CD8-positive, alpha-beta memory T cell (primary cell): ENCODE measurements around the gene GASK1B. TPM values are rescaled to one million over a fixed set of nuclear protein-coding genes. Genes with fewer than 3 reads are reported as not detected.

Experiments used
- CTCF ChIA-PET: fragments of 350-600 bp; sonication (Branson Sonifier 250); formaldehyde crosslinking; loops from one replicate; lab custom pipeline; 2021; ENCODE audit warnings: antibody characterized with exemption; lab: Charles Lee
- POLR2A ChIA-PET: fragments of 350-600 bp; sonication (Branson Sonifier 250); formaldehyde crosslinking; loops from one replicate; lab custom pipeline; 2021; ENCODE audit warnings: antibody characterized with exemption; lab: Charles Lee
- DNase-seq, 5 donors: peaks; one replicate each; pipeline versions ENCODE4 v3.0.0 to v3.0.0-alpha.2; 2020 to 2022; ENCODE audit warnings: mixed read lengths in 1 of 5
- H3K27ac ChIP-seq: one replicate; pipeline ENCODE4 v1.7.0; 2013; ENCODE audit warnings: low read depth, mild to moderate bottlenecking, low read length, moderate library complexity
- H3K27me3 ChIP-seq: 2 replicates; pipeline ENCODE4 v1.7.0; 2013; ENCODE audit warnings: low read length, mild to moderate bottlenecking; ENCODE audit not compliant: insufficient read depth, poor library complexity, severe bottlenecking
- H3K36me3 ChIP-seq: 2 replicates; pipeline ENCODE4 v1.7.0; 2013; ENCODE audit warnings: mild to moderate bottlenecking, low read length, moderate library complexity; ENCODE audit not compliant: insufficient read depth
- H3K4me1 ChIP-seq: 2 replicates; pipeline ENCODE4 v1.7.0; 2013; ENCODE audit warnings: mild to moderate bottlenecking, low read length, moderate library complexity; ENCODE audit not compliant: insufficient read depth
- H3K4me3 ChIP-seq: 2 replicates; pipeline ENCODE4 v1.7.0; 2013; ENCODE audit warnings: mild to moderate bottlenecking, low read length
- H3K9me3 ChIP-seq: 2 replicates; pipeline ENCODE4 v1.7.0; 2013; ENCODE audit warnings: mild to moderate bottlenecking, low read length
- H3K27ac Mint-ChIP-seq, 8 donors: one replicate each; pipeline ENCODE4 v1.8.0; 2020 to 2021; ENCODE audit warnings: mixed read lengths in 8 of 8, mild to moderate bottlenecking in 6 of 8, inconsistent platforms in 3 of 8, moderate library complexity in 3 of 8
- H3K27me3 Mint-ChIP-seq, 2 donors: one replicate each; pipeline ENCODE4 v1.8.0; 2020 to 2021; ENCODE audit warnings: mixed read lengths in 2 of 2, mild to moderate bottlenecking in 1 of 2, moderate library complexity in 1 of 2
- H3K36me3 Mint-ChIP-seq, 3 donors: one replicate each; pipeline ENCODE4 v1.8.0; 2020 to 2021; ENCODE audit warnings: mixed read lengths in 3 of 3, inconsistent platforms in 1 of 3, mild to moderate bottlenecking in 1 of 3
- H3K4me1 Mint-ChIP-seq, 3 donors: one replicate each; pipeline ENCODE4 v1.8.0; 2020 to 2021; ENCODE audit warnings: mixed read lengths in 3 of 3, inconsistent platforms in 1 of 3, mild to moderate bottlenecking in 1 of 3
- H3K4me3 Mint-ChIP-seq, 7 donors: one replicate each; pipeline ENCODE4 v1.8.0; 2020 to 2021; ENCODE audit warnings: mixed read lengths in 7 of 7, mild to moderate bottlenecking in 6 of 7, moderate library complexity in 4 of 7, inconsistent platforms in 2 of 7
- H3K9me3 Mint-ChIP-seq, 5 donors: one replicate each; pipeline ENCODE4 v1.8.0; 2020 to 2022; ENCODE audit warnings: mixed read lengths in 5 of 5, mild to moderate bottlenecking in 3 of 5, moderate library complexity in 2 of 5, inconsistent platforms in 1 of 5
- polyA plus RNA-seq: library from polyadenylated mRNA; unstranded; fragments of 300-500 nt; fragmentation: Illumina TruSeq; gene quantifications from one replicate; pipeline ENCODE4 v1.2.3, GENCODE V29; 2021
- total RNA-seq, 2 experiments: library from RNA; stranded (reverse); gene quantifications; one replicate each; pipeline ENCODE4 v1.2.3, GENCODE V29; 2021

GASK1B gene
- total and polyA plus RNA-seq, 3 experiments from 2014 or later, result 0.29 to 0.48 TPM; not detected in 1

DNA sequence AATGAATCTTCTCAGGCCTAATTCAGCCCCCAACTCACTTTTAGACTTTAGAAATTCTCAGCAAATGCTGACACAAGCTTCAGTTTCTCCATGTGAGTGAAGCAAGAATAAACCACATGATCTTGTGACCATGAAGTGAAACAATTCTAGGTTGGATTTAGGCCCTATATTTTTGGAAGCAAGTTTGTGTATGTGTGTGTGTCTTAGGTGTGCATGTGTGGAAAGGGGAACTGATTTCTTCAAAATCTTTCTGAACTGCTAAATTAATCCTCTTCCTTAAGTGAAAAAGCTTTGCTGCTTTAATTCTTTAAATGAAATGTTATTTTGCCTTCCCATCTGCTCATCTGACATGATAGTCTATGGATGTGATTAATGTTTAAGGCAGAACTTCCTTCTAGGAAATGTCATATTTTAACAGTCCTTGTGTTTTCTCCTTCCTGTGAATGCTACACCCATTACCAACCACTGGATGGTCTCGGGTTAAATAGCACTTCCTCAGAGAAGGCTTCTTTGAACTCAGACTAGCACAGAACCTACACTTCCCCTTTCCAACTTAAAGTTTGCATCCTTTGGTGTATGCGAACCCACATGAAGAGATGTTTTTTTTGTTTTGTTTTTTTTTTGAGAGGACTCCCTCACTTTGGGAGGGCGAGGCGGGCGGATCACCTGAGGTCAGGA is 36.3 kb upstream of the GASK1B start:
- Mint-ChIP-seq H3K9me3 (peaks cover 0 to 7% (median 0%) of the 10 kb centered on the region in 5 donors), H3K4me3 (no peak overlapping the region), H3K27me3 (peaks cover 2 to 31% of the 10 kb centered on the region in 2 donors), H3K36me3 (no peaks in the 10 kb centered on the region), H3K4me1 (peaks cover 0 to 12% (median 7%) of the 10 kb centered on the region in 3 donors), H3K27ac (no peak overlapping the region)
- H3K36me3 ChIP-seq, result no peaks in the 10 kb centered on the region
- POLR2A ChIA-PET, result no interaction called here
- DNase-seq, result no peak
- CTCF ChIA-PET, result no interaction called here
- no peaks in the 10 kb centered on the region for H3K27me3 ChIP-seq
- peaks cover 4% of the 10 kb centered on the region for H3K4me1 ChIP-seq
- H3K27ac ChIP-seq, result no peak overlapping the region
- H3K4me3 ChIP-seq, result no peak overlapping the region
- H3K9me3 ChIP-seq, result no peaks in the 10 kb centered on the region

DNA sequence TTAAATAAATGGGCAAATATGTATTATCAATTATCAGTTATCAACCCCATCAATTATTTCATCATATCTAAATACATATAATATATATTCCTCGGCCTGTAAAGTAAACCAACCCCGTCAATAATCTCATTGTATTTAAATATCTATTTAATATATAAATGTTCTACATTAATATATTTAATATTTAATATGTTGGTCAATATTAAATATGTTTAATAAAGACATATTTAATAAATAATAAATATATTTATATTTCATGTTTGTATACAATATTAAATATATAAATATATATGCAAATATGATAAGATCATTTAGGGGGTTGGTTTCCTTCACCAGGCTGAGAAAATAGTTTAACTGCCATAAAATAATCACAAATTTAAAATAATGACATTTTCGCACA is 31.1 kb upstream of the GASK1B start:
- Histone ChIP-seq H3K9me3 (no peaks in the 10 kb centered on the region), H3K4me3 (no peak overlapping the region), H3K36me3 (no peaks in the 10 kb centered on the region), H3K4me1 (no peaks in the 10 kb centered on the region), H3K27me3 (no peaks in the 10 kb centered on the region), H3K27ac (no peak overlapping the region)
- H3K9me3 Mint-ChIP-seq, result peaks cover 0 to 7% (median 0%) of the 10 kb centered on the region in 5 donors
- ChIA-PET CTCF (no interaction called here), POLR2A (no interaction called here)
- no peaks in the 10 kb centered on the region for H3K36me3 Mint-ChIP-seq
- H3K4me3 Mint-ChIP-seq, result no peak overlapping the region
- peaks cover 0 to 5% of the 10 kb centered on the region in 2 donors for H3K27me3 Mint-ChIP-seq
- no peaks in the 10 kb centered on the region for H3K4me1 Mint-ChIP-seq
- no peak for DNase-seq
- H3K27ac Mint-ChIP-seq, result no peak overlapping the region

DNA sequence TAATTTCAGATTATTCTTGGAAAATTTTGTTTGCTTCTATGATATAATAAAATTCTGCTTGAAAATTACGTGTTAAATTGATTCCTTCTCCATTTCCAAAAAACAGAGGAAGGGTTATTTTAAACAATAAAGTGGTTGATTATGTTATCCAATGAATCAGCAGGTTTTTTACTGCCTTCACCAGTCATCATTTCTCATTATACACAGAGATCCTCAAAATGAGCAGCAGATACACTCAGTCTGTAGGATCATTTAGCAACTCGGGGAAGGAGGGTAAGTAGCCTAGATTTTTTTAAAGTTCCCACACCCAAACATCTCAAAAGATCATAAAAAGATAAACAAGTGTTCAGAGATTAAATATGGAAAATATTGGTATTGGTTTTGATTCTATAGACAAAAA is 30.6 kb upstream of the GASK1B start:
- no peaks in the 10 kb centered on the region for H3K36me3 Mint-ChIP-seq
- Histone ChIP-seq H3K4me1 (no peaks in the 10 kb centered on the region), H3K36me3 (no peaks in the 10 kb centered on the region), H3K27me3 (no peaks in the 10 kb centered on the region), H3K27ac (no peak overlapping the region), H3K4me3 (no peak overlapping the region), H3K9me3 (no peaks in the 10 kb centered on the region)
- DNase-seq, result no peak
- peaks cover 0 to 5% of the 10 kb centered on the region in 2 donors for H3K27me3 Mint-ChIP-seq
- ChIA-PET POLR2A (no interaction called here), CTCF (no interaction called here)
- peaks cover 0 to 7% (median 0%) of the 10 kb centered on the region in 5 donors for H3K9me3 Mint-ChIP-seq
- no peak overlapping the region for H3K27ac Mint-ChIP-seq
- H3K4me3 Mint-ChIP-seq, result no peak overlapping the region
- H3K4me1 Mint-ChIP-seq, result no peaks in the 10 kb centered on the region

DNA sequence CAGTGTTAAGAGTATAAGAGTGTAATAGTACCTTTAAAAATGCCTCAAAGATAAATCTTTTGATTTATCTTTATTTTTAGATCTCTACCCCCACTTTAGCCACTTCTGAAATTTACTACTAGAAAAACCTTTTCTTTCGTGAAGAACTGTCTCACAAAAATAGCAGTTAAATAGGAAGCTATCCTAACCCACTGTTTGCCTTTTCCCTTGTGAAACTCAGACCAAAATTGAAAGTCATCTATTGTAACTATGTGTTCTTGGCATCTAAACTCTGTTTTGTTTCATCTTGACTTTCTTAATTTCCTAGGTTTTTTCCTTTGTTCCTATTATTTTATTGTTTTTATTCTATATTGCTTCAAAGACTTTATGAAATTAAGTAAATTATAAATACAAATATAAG is 29.7 kb upstream of the GASK1B start:
- no peak overlapping the region for H3K27ac Mint-ChIP-seq
- no peaks in the 10 kb centered on the region for H3K36me3 Mint-ChIP-seq
- H3K36me3 ChIP-seq, result no peaks in the 10 kb centered on the region
- ChIA-PET POLR2A (no interaction called here), CTCF (no interaction called here)
- H3K27ac ChIP-seq, result no peak overlapping the region
- DNase-seq, result no peak
- H3K4me3 ChIP-seq, result no peak overlapping the region
- no peaks in the 10 kb centered on the region for H3K9me3 ChIP-seq
- H3K4me1 ChIP-seq, result no peaks in the 10 kb centered on the region
- no peaks in the 10 kb centered on the region for H3K27me3 ChIP-seq
- H3K9me3 Mint-ChIP-seq, result peaks cover 0 to 4% (median 0%) of the 10 kb centered on the region in 5 donors
- H3K4me3 Mint-ChIP-seq, result no peak overlapping the region
- no peaks in the 10 kb centered on the region for H3K4me1 Mint-ChIP-seq
- peaks cover 0 to 5% of the 10 kb centered on the region in 2 donors for H3K27me3 Mint-ChIP-seq

DNA sequence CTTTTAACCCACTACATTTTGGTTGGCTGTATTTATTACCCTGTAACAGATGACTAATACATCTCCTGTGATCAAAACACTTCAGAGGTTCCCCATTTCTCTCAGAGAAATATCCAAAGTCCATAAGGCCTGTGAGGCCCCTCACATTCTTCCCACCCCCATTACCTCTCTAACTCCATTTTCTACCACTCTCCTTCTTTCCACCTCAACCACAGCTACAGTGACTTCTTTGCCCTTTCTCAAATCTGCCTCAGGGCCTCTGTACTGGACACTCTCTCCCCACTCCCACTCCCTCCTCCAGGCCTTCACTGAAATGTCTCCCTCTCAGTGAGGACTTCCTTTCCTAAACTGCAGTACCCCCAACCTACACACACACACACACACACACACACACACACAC is 29.1 kb upstream of the GASK1B start:
- no peak overlapping the region for H3K4me3 Mint-ChIP-seq
- Histone ChIP-seq H3K4me3 (no peak overlapping the region), H3K27me3 (no peaks in the 10 kb centered on the region), H3K9me3 (no peaks in the 10 kb centered on the region), H3K4me1 (no peaks in the 10 kb centered on the region), H3K36me3 (no peaks in the 10 kb centered on the region), H3K27ac (no peak overlapping the region)
- H3K36me3 Mint-ChIP-seq, result no peaks in the 10 kb centered on the region
- ChIA-PET POLR2A (no interaction called here), CTCF (no interaction called here)
- no peak overlapping the region for H3K27ac Mint-ChIP-seq
- peaks cover 0 to 3% (median 0%) of the 10 kb centered on the region in 5 donors for H3K9me3 Mint-ChIP-seq
- H3K4me1 Mint-ChIP-seq, result no peaks in the 10 kb centered on the region
- H3K27me3 Mint-ChIP-seq, result peaks cover 0 to 5% of the 10 kb centered on the region in 2 donors
- DNase-seq, result no peak

DNA sequence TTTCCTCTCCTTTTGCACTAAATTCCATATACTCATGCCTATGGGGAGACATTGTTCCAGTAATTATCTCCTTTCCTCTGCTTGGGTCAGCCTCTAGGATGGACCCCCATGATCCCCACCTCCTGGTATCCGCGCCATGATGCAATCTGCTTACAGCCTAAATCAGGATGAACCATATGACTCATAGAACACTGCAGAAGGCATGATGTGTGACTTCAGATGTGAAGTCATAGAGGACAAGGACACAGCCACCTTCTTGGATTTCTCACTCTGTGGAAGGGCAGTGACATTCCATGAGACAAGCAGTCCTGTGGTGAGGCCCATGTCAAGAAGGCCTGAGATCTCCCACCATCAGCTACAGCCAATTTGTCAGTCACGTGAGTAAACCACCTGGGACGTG is 28.5 kb upstream of the GASK1B start:
- H3K27me3 Mint-ChIP-seq, result peaks cover under 1 to 5% of the 10 kb centered on the region in 2 donors
- ChIA-PET POLR2A (no interaction called here), CTCF (no interaction called here)

DNA sequence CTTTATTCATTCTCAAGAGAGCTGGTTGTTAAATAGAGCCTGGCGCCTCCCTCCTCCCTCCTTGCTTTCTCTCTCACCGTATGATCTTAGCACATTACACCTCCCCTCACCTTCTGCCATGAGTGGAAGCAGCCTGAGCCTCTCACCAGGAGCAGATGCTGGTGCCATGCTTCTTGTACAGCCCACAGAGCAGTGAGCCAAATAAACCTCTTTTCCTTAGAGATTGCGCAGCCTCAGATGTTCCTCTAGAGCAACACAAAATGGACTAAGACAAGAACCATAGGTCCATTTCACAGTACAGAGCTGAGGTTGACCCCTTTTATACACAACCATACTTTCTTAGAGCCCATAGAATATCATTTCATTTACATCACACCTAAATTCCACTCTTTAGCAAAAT is 27.4 kb upstream of the GASK1B start:
- CTCF ChIA-PET, result no interaction called here
- Histone ChIP-seq H3K27me3 (no peaks in the 10 kb centered on the region), H3K36me3 (no peaks in the 10 kb centered on the region), H3K4me3 (no peak overlapping the region), H3K9me3 (no peaks in the 10 kb centered on the region), H3K27ac (no peak overlapping the region), H3K4me1 (no peaks in the 10 kb centered on the region)
- Mint-ChIP-seq H3K27me3 (peaks cover 2 to 5% of the 10 kb centered on the region in 2 donors), H3K9me3 (peaks cover 0 to 2% (median 0%) of the 10 kb centered on the region in 5 donors), H3K4me3 (no peak overlapping the region), H3K36me3 (no peaks in the 10 kb centered on the region), H3K27ac (no peak overlapping the region), H3K4me1 (no peaks in the 10 kb centered on the region)
- no peak for DNase-seq
- POLR2A ChIA-PET, result no interaction called here

More for the DNA sequence above, 28.5 kb upstream of the GASK1B start:
- H3K4me3 Mint-ChIP-seq, result no peak overlapping the region
- no peaks in the 10 kb centered on the region for H3K4me1 Mint-ChIP-seq
- Histone ChIP-seq H3K27me3 (no peaks in the 10 kb centered on the region), H3K4me1 (no peaks in the 10 kb centered on the region), H3K4me3 (no peak overlapping the region), H3K36me3 (no peaks in the 10 kb centered on the region), H3K27ac (no peak overlapping the region), H3K9me3 (no peaks in the 10 kb centered on the region)
- DNase-seq, result no peak
- no peaks in the 10 kb centered on the region for H3K36me3 Mint-ChIP-seq
- no peak overlapping the region for H3K27ac Mint-ChIP-seq
- peaks cover 0 to 3% (median 0%) of the 10 kb centered on the region in 5 donors for H3K9me3 Mint-ChIP-seq

DNA sequence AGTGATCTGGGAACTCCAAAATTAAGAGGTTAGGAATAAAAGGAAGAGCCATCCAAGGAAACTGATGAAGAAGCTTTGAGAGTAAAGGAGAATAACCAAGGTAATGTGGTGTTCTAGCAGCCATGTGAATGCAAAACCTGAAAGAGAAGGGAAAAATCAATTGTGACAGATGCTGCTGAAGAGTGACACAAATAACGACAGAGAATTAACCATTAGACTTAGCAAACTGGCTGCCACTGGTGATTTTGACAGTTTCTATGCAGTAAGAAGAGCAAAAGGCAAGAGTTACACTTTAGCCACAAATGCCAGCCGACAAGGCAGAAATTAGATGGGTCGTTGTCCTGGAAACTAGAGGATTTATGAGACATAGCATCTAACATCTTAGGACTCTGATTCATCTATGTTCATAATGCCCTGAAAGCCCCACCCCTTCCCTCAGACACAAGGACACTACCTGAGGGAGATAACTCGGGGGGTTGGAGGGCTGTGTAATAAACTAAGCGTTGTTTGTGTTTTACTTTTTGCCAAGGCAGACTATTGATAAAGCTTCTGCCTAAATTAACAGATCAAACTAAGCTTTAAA is 24.5 kb upstream of the GASK1B start:
- Mint-ChIP-seq H3K4me3 (no peak overlapping the region), H3K36me3 (no peaks in the 10 kb centered on the region), H3K4me1 (peaks cover 0 to 3% (median 0%) of the 10 kb centered on the region in 3 donors), H3K9me3 (peaks cover 0 to 3% (median 0%) of the 10 kb centered on the region in 5 donors), H3K27ac (no peak overlapping the region), H3K27me3 (peaks cover 0 to 2% of the 10 kb centered on the region in 2 donors)
- no peak overlapping the region for H3K27ac ChIP-seq
- no peaks in the 10 kb centered on the region for H3K9me3 ChIP-seq
- no peaks in the 10 kb centered on the region for H3K36me3 ChIP-seq
- no peaks in the 10 kb centered on the region for H3K4me1 ChIP-seq
- DNase-seq, result no peak
- no peak overlapping the region for H3K4me3 ChIP-seq
- no peaks in the 10 kb centered on the region for H3K27me3 ChIP-seq
- POLR2A ChIA-PET, result no interaction called here
- CTCF ChIA-PET, result no interaction called here
